Breast epithelium (tissue), 3 donors: ENCODE data around the gene CHST10.

Experiments used
- POLR2AphosphoS5 ChIP-seq, 3 donors: sonication (generic); formaldehyde crosslinking; IDR thresholded peaks; one replicate each; pipeline ENCODE4 v1.6.1; 2017; ENCODE audit warnings: antibody characterized with exemption in 3 of 3
- TF ChIP-seq, protein P1 (sequence below), 3 donors: fragments of 450-650 bp; IDR thresholded peaks; one replicate each; pipeline ENCODE4 v1.5.1; 2016 to 2017; ENCODE audit warnings: antibody characterized with exemption in 3 of 3, mild to moderate bottlenecking in 3 of 3, moderate library complexity in 3 of 3

GRCh38 chr2:100426384-100426720 is 8.9 kb upstream of the CHST10 start:
- TF ChIP-seq, protein P1, sequence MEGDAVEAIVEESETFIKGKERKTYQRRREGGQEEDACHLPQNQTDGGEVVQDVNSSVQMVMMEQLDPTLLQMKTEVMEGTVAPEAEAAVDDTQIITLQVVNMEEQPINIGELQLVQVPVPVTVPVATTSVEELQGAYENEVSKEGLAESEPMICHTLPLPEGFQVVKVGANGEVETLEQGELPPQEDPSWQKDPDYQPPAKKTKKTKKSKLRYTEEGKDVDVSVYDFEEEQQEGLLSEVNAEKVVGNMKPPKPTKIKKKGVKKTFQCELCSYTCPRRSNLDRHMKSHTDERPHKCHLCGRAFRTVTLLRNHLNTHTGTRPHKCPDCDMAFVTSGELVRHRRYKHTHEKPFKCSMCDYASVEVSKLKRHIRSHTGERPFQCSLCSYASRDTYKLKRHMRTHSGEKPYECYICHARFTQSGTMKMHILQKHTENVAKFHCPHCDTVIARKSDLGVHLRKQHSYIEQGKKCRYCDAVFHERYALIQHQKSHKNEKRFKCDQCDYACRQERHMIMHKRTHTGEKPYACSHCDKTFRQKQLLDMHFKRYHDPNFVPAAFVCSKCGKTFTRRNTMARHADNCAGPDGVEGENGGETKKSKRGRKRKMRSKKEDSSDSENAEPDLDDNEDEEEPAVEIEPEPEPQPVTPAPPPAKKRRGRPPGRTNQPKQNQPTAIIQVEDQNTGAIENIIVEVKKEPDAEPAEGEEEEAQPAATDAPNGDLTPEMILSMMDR (IDR thresholded peaks at IDR 0.05) = no peak
- TF ChIP-seq POLR2AphosphoS5 (IDR thresholded peaks at IDR 0.05) = no peak
